Body of pancreas (tissue), 4 donors: ENCODE measurements around the gene NEDD4L. TPM values are rescaled to one million over a fixed set of nuclear protein-coding genes. Genes with fewer than 3 reads are reported as not detected.
"Not testable (repeated sequence)": the region's sequence is repeated elsewhere in the genome, so short reads cannot be mapped to it uniquely, and the experiment has no call there.

ENCODE experiments used
- ATAC-seq: fragments of 150-250 bp; one replicate; pipeline ENCODE4 v1.9.1; 2016
- DNase-seq, 4 donors: peaks; one replicate each; pipeline ENCODE4 v3.0.0-alpha.2; 2019
- H3K27ac ChIP-seq, 4 donors: fragments of 200-600 bp; sonication (generic); 1 replicate in 3 of 4; 2 replicates in 1 of 4; pipeline versions ENCODE4 v1.5.1 to v1.6.1; 2016 to 2019; ENCODE audit warnings: mild to moderate bottlenecking in 1 of 4, mixed read lengths in 1 of 4, moderate library complexity in 1 of 4
- H3K27me3 ChIP-seq, 2 donors: fragments of 200-600 bp; sonication (generic); one replicate each; pipeline ENCODE4 v1.6.0; 2016; ENCODE audit warnings: mild to moderate bottlenecking in 1 of 2
- H3K36me3 ChIP-seq, 2 donors: fragments of 200-600 bp; sonication (generic); replicated peaks in 1 of 2; 2 replicates each; pipeline ENCODE4 v1.5.1; 2016; ENCODE audit warnings: low read depth in 2 of 2; ENCODE audit not compliant: insufficient read depth in 1 of 2
- H3K4me1 ChIP-seq: fragments of 200-600 bp; sonication (generic); one replicate; pipeline ENCODE4 v1.6.0; 2016
- H3K4me3 ChIP-seq, 2 donors: fragments of 200-600 bp; sonication (generic); 1 replicate in 1 of 2; 2 replicates in 1 of 2; pipeline ENCODE4 v1.5.1; 2016 to 2019
- H3K9me3 ChIP-seq, 3 donors: fragments of 200-600 bp; sonication (generic); 1 replicate in 2 of 3; 2 replicates in 1 of 3; pipeline ENCODE4 v1.5.1; 2016
- CTCF ChIP-seq, 7 experiments: fragments of 450-650 bp in 4 of 7; fragments of 200-600 bp in 3 of 7; sonication (generic) in 3 of 7; IDR thresholded peaks; one replicate each; pipeline ENCODE4 v1.5.1; 2016 to 2019; ENCODE audit warnings: antibody characterized with exemption in 7 of 7
- POLR2A ChIP-seq, 3 donors: fragments of 450-650 bp; IDR thresholded peaks; one replicate each; pipeline ENCODE4 v1.6.1; 2016; ENCODE audit warnings: antibody characterized with exemption in 3 of 3, mild to moderate bottlenecking in 2 of 3
- WGBS, 2 donors: methylation state at CpG; one replicate each; pipeline ENCODE4 v1.1.5; 2017; 5-methylcytosine and 5-hydroxymethylcytosine counted together
- intact Hi-C: fragments of 100-400 bp; cut with DNase I; formaldehyde crosslinking; loops from one replicate; pipeline ENCODE4 v1.15.1; 2023
- total RNA-seq, 2 donors: library from RNA; depleted of rRNA; stranded (reverse); fragments of >200 nt; gene quantifications; one replicate each; pipeline ENCODE4 v1.1.0, GENCODE V29; 2016

Gene NEDD4L
- total RNA-seq, 2 donors from 2014 or later: 105 to 108 TPM

GRCh38 chr18:58166278-58166844, 122.3 kb downstream of the NEDD4L start:
- DNase-seq (no peak), ATAC-seq (no peak)
- Histone ChIP-seq H3K9me3 (no peaks in the 10 kb centered on the region), H3K27ac (no peak overlapping the region), H3K4me3 (no peak overlapping the region), H3K27me3 (no peaks in the 10 kb centered on the region), H3K4me1 (no peaks in the 10 kb centered on the region), H3K36me3 (no peaks in the 10 kb centered on the region)
- intact Hi-C loops: no loop called here
- TF ChIP-seq POLR2A (IDR thresholded peaks at IDR 0.05) (no peak), CTCF (IDR thresholded peaks at IDR 0.05) (no peak)
- WGBS, 2 donors: 76 to 85% methylated on average over 4 of the region's 4 CpGs

GRCh38 chr18:58167073-58167472, 123.0 kb downstream of the NEDD4L start:
- no peak for ATAC-seq
- TF ChIP-seq CTCF (IDR thresholded peaks at IDR 0.05): no peak
- TF ChIP-seq POLR2A (IDR thresholded peaks at IDR 0.05): no peak
- DNase-seq: no peak
- H3K4me3 ChIP-seq: no peak overlapping the region
- WGBS, 2 donors: 30 to 94% methylated on average over 1 of the region's 1 CpG
- no peaks in the 10 kb centered on the region for H3K9me3 ChIP-seq
- H3K4me1 ChIP-seq: no peaks in the 10 kb centered on the region
- H3K27ac ChIP-seq: no peak overlapping the region
- no peaks in the 10 kb centered on the region for H3K27me3 ChIP-seq
- intact Hi-C loops: no loop called here
- no peaks in the 10 kb centered on the region for H3K36me3 ChIP-seq

- Histone ChIP-seq H3K4me3 (no peak overlapping the region), H3K4me1 (no peaks in the 10 kb centered on the region), H3K36me3 (no peaks in the 10 kb centered on the region), H3K27me3 (no peaks in the 10 kb centered on the region), H3K27ac (no peak overlapping the region), H3K9me3 (no peaks in the 10 kb centered on the region)
- DNase-seq: no peak
- TF ChIP-seq CTCF (IDR thresholded peaks at IDR 0.05) (no peak), POLR2A (IDR thresholded peaks at IDR 0.05) (no peak)
- intact Hi-C loops: no loop called here
- ATAC-seq: no peak
- 93 to 94% methylated on average over 5 of the region's 5 CpGs for WGBS, 2 donors
Observed at GRCh38 chr18:58168221-58168620, 124.2 kb downstream of the NEDD4L start.

- no peak for ATAC-seq
- TF ChIP-seq CTCF (IDR thresholded peaks at IDR 0.05) (no peak), POLR2A (IDR thresholded peaks at IDR 0.05) (no peak)
- Histone ChIP-seq H3K9me3 (no peaks in the 10 kb centered on the region), H3K27me3 (no peaks in the 10 kb centered on the region), H3K27ac (no peak overlapping the region), H3K4me1 (no peaks in the 10 kb centered on the region), H3K4me3 (no peak overlapping the region), H3K36me3 (no peaks in the 10 kb centered on the region)
- intact Hi-C loops: no loop called here
- no peak for DNase-seq
- WGBS, 2 donors: 85 to 91% methylated on average over 10 of the region's 10 CpGs
Observed at GRCh38 chr18:58168993-58169392, 125.0 kb downstream of the NEDD4L start.

GRCh38 chr18:58169472-58169871, 125.4 kb downstream of the NEDD4L start:
- Histone ChIP-seq H3K9me3 (no peaks in the 10 kb centered on the region), H3K4me3 (no peak overlapping the region), H3K36me3 (no peaks in the 10 kb centered on the region), H3K27ac (no peak overlapping the region), H3K27me3 (no peaks in the 10 kb centered on the region), H3K4me1 (no peaks in the 10 kb centered on the region)
- TF ChIP-seq CTCF (IDR thresholded peaks at IDR 0.05) (no peak), POLR2A (IDR thresholded peaks at IDR 0.05) (no peak)
- intact Hi-C loops: no loop called here
- ATAC-seq (no peak), DNase-seq (no peak)
- 83 to 86% methylated on average over 6 of the region's 6 CpGs for WGBS, 2 donors

GRCh38 chr18:58170036-58170435, 126.0 kb downstream of the NEDD4L start:
- H3K9me3 ChIP-seq, H3K4me1 ChIP-seq, H3K4me3 ChIP-seq, H3K27ac ChIP-seq, H3K27me3 ChIP-seq, DNase-seq, ATAC-seq, H3K36me3 ChIP-seq, intact Hi-C loops: not testable (repeated sequence)
- WGBS, 2 donors: 90 to 97% methylated on average over 2 to 4 of the region's 5 CpGs
